H1 (cell line): ENCODE data around the gene PTPRJ. TPM values are rescaled to one million over a fixed set of nuclear protein-coding genes. Genes with fewer than 3 reads are reported as not detected.
A peak's percentile ranks its signal among the peaks of the same experiment; 100 is the strongest.

ENCODE experiments used
- CTCF ChIA-PET: fragments of 300-600 bp; sonication (Branson Sonifier 250); formaldehyde crosslinking; loops from one replicate; lab custom pipeline; 2021; ENCODE audit not compliant: partially characterized antibody; lab: Charles Lee
- POLR2A ChIA-PET: fragments of 300-600 bp; sonication (Branson Sonifier 250); formaldehyde crosslinking; loops from one replicate; lab custom pipeline; 2021; ENCODE audit warnings: inconsistent platforms; ENCODE audit not compliant: partially characterized antibody; lab: Charles Lee
- DNase-seq, 2 experiments: peaks; one replicate each; pipeline versions ENCODE4 v3.0.0 to v3.0.0-alpha.2; 2010 to 2022; ENCODE audit warnings: low spot score in 2 of 2, low read depth in 1 of 2, mixed read lengths in 1 of 2
- FAIRE-seq: peaks from 2 replicates; lab custom pipeline; 2011; peaks lifted over from hg19 to GRCh38; lab: Jason Lieb, UNC
- H2AFZ ChIP-seq: 2 replicates; pipeline ENCODE4 v1.8.1; 2012; ENCODE audit warnings: low read length, inconsistent platforms
- H2AK5ac ChIP-seq: 2 replicates; pipeline ENCODE4 v1.6.1; 2013; ENCODE audit warnings: low read depth, low read length
- H2BK120ac ChIP-seq: replicated peaks from 2 replicates; pipeline ENCODE3; 2013; ENCODE audit warnings: low read depth, low read length, inconsistent platforms
- H2BK12ac ChIP-seq: 2 replicates; pipeline ENCODE4 v1.6.1; 2013; ENCODE audit warnings: low read depth, low read length
- H2BK15ac ChIP-seq: 2 replicates; pipeline ENCODE4 v1.6.1; 2013; ENCODE audit warnings: low read length
- H2BK20ac ChIP-seq: 2 replicates; pipeline ENCODE4 v1.6.1; 2013; ENCODE audit warnings: low read length
- H2BK5ac ChIP-seq: 2 replicates; pipeline ENCODE4 v1.6.1; 2013; ENCODE audit warnings: low read depth, low read length
- H3K14ac ChIP-seq: 2 replicates; pipeline ENCODE4 v1.6.1; 2013; ENCODE audit warnings: inconsistent platforms; ENCODE audit not compliant: insufficient read length
- H3K18ac ChIP-seq: 2 replicates; pipeline ENCODE4 v1.6.1; 2013; ENCODE audit warnings: low read length; ENCODE audit errors: extremely low read depth
- H3K23ac ChIP-seq: 2 replicates; pipeline ENCODE4 v1.6.1; 2013; ENCODE audit warnings: inconsistent platforms; ENCODE audit not compliant: insufficient read length
- H3K23me2 ChIP-seq: 2 replicates; pipeline ENCODE4 v1.6.1; 2013; ENCODE audit warnings: low read depth, low read length
- H3K27ac ChIP-seq: 2 replicates; pipeline ENCODE4 v1.6.1; 2011; ENCODE audit warnings: low read depth, low read length, inconsistent platforms
- H3K27me3 ChIP-seq, 4 experiments: replicated peaks in 1 of 4; 1 replicate in 1 of 4; 2 replicates in 3 of 4; pipeline versions ENCODE4 v1.6.1 to v1.8.1; 2011 to 2013; ENCODE audit warnings: low read length in 3 of 4, mild to moderate bottlenecking in 3 of 4, inconsistent platforms in 2 of 4, mixed read lengths in 2 of 4, moderate library complexity in 1 of 4; ENCODE audit not compliant: control insufficient read depth in 3 of 4, insufficient read depth in 3 of 4; ENCODE audit errors: extremely low read depth in 1 of 4
- H3K36me3 ChIP-seq, 4 experiments: 2 replicates each; pipeline versions ENCODE4 v1.6.1 to v1.8.1; 2011 to 2013; ENCODE audit warnings: mild to moderate bottlenecking in 4 of 4, low read length in 3 of 4, moderate library complexity in 2 of 4, control low read depth in 1 of 4, inconsistent platforms in 1 of 4; ENCODE audit not compliant: insufficient read depth in 4 of 4, control insufficient read depth in 2 of 4
- H3K4ac ChIP-seq: replicated peaks from 2 replicates; pipeline ENCODE3; 2013; ENCODE audit warnings: low read length, low read depth, mixed read lengths, inconsistent platforms; ENCODE audit not compliant: insufficient read length
- H3K4me1 ChIP-seq, 4 experiments: replicated peaks in 1 of 4; 1 replicate in 1 of 4; 2 replicates in 3 of 4; pipeline versions ENCODE4 v1.6.1 to v1.8.1; 2011 to 2013; ENCODE audit warnings: low read length in 3 of 4, inconsistent platforms in 2 of 4, mixed read lengths in 1 of 4; ENCODE audit not compliant: insufficient read depth in 4 of 4, control insufficient read depth in 3 of 4
- H3K4me2 ChIP-seq, 2 experiments: 2 replicates each; pipeline versions ENCODE4 v1.6.1 to v1.8.1; 2011 to 2013; ENCODE audit warnings: low read depth in 2 of 2, low read length in 2 of 2, control low read depth in 1 of 2, inconsistent platforms in 1 of 2, mild to moderate bottlenecking in 1 of 2; ENCODE audit not compliant: insufficient read depth in 1 of 2
- H3K4me3 ChIP-seq, 4 experiments: fragments of 200-600, 300-600 bp in 1 of 4; sonication (generic), shearing (Covaris generic), sonication (Bioruptor Twin) in 1 of 4; 2 replicates each; pipeline versions ENCODE4 v1.5.1 to v1.8.1; 2011 to 2016; ENCODE audit warnings: low read length in 4 of 4, low read depth in 3 of 4, control low read depth in 2 of 4, inconsistent platforms in 2 of 4, mild to moderate bottlenecking in 2 of 4, mixed read lengths in 1 of 4, moderate library complexity in 1 of 4; ENCODE audit not compliant: insufficient read depth in 2 of 4; ENCODE audit errors: extremely low read depth in 1 of 4
- H3K56ac ChIP-seq: replicated peaks from 2 replicates; pipeline ENCODE3; 2013; ENCODE audit warnings: low read depth, mild to moderate bottlenecking, mixed read lengths, low read length, inconsistent platforms; ENCODE audit not compliant: insufficient read length
- H3K79me1 ChIP-seq: 2 replicates; pipeline ENCODE4 v1.6.1; 2013; ENCODE audit warnings: low read depth, low read length, control low read depth
- H3K79me2 ChIP-seq, 2 experiments: 2 replicates each; pipeline versions ENCODE4 v1.6.1 to v1.8.1; 2012 to 2013; ENCODE audit warnings: low read length in 2 of 2, mild to moderate bottlenecking in 2 of 2, inconsistent platforms in 1 of 2; ENCODE audit not compliant: insufficient read depth in 2 of 2, control insufficient read depth in 1 of 2
- H3K9ac ChIP-seq, 4 experiments: replicated peaks in 1 of 4; 1 replicate in 1 of 4; 2 replicates in 3 of 4; pipeline versions ENCODE4 v1.6.1 to v1.8.1; 2011 to 2013; ENCODE audit warnings: low read depth in 3 of 4, low read length in 3 of 4, control low read depth in 2 of 4, mild to moderate bottlenecking in 2 of 4, moderate library complexity in 2 of 4, inconsistent platforms in 1 of 4; ENCODE audit errors: extremely low read depth in 1 of 4
- H3K9me3 ChIP-seq, 2 experiments: 2 replicates each; pipeline versions ENCODE4 v1.6.1 to v1.8.1; 2012 to 2013; ENCODE audit warnings: mild to moderate bottlenecking in 2 of 2, moderate library complexity in 2 of 2, control low read depth in 1 of 2, inconsistent platforms in 1 of 2, low read depth in 1 of 2, low read length in 1 of 2, mixed read lengths in 1 of 2; ENCODE audit not compliant: insufficient read depth in 2 of 2
- H4K20me1 ChIP-seq, 2 experiments: replicated peaks in 1 of 2; 2 replicates each; pipeline versions ENCODE3 to v1.8.1; 2011 to 2013; ENCODE audit warnings: inconsistent platforms in 2 of 2, low read length in 2 of 2, mild to moderate bottlenecking in 1 of 2; ENCODE audit not compliant: insufficient read depth in 2 of 2, control insufficient read depth in 1 of 2
- H4K5ac ChIP-seq: 2 replicates; pipeline ENCODE4 v1.6.1; 2013; ENCODE audit warnings: low read length, low read depth, mixed read lengths, inconsistent platforms; ENCODE audit not compliant: insufficient read length
- H4K8ac ChIP-seq: 2 replicates; pipeline ENCODE4 v1.8.0; 2013; ENCODE audit warnings: mild to moderate bottlenecking, moderate library complexity, low read length, inconsistent platforms; ENCODE audit not compliant: insufficient read depth; ENCODE audit errors: extremely low read depth
- H4K91ac ChIP-seq: replicated peaks from 2 replicates; pipeline ENCODE3; 2013; ENCODE audit warnings: low read length, mixed read lengths, inconsistent platforms; ENCODE audit not compliant: insufficient read length
- ATF3 ChIP-seq: IDR thresholded peaks from 2 replicates; pipeline ENCODE4 v1.6.1; 2011; ENCODE audit warnings: low read depth, mild to moderate bottlenecking, low read length; ENCODE audit not compliant: insufficient read depth
- CBX8 ChIP-seq: fragments of 300-800, 300-1000 bp; sonication (generic); IDR thresholded peaks from 2 replicates; pipeline ENCODE4 v1.7.1; 2016; ENCODE audit warnings: low read depth, low read length, borderline replicate concordance
- FOSL1 ChIP-seq: IDR thresholded peaks from 2 replicates; pipeline ENCODE4 v1.6.1; 2011; ENCODE audit warnings: mild to moderate bottlenecking, low read depth, low read length, moderate library complexity; ENCODE audit not compliant: insufficient read depth
- KDM4A ChIP-seq: IDR thresholded peaks from one replicate; pipeline ENCODE4 v1.7.1; 2012; ENCODE audit warnings: low read depth, mild to moderate bottlenecking, moderate library complexity, low read length, inconsistent platforms; ENCODE audit not compliant: severe bottlenecking
- KDM5A ChIP-seq: fragments of 200-600 bp; IDR thresholded peaks from 2 replicates; pipeline ENCODE4 v1.7.1; 2012; ENCODE audit warnings: mild to moderate bottlenecking, low read length, inconsistent platforms, mixed read lengths
- NRF1 ChIP-seq: IDR thresholded peaks from 2 replicates; pipeline ENCODE4 v1.6.1; 2011; ENCODE audit warnings: mild to moderate bottlenecking, low read depth, low read length, improper control_type of control experiment
- POU5F1 ChIP-seq: IDR thresholded peaks from 2 replicates; pipeline ENCODE4 v1.6.1; 2011; ENCODE audit warnings: low read depth, mild to moderate bottlenecking, low read length, moderate library complexity
- RAD21 ChIP-seq, 2 experiments: IDR thresholded peaks in 1 of 2; conservative IDR thresholded peaks in 1 of 2; 2 replicates each; pipeline ENCODE4 v1.6.1; 2011; ENCODE audit warnings: low read depth in 2 of 2, low read length in 2 of 2, improper control_type of control experiment in 1 of 2, inconsistent platforms in 1 of 2, mild to moderate bottlenecking in 1 of 2, moderate library complexity in 1 of 2
- RXRA ChIP-seq: IDR thresholded peaks from 2 replicates; pipeline ENCODE4 v1.6.1; 2011; ENCODE audit warnings: low read depth, mild to moderate bottlenecking, low read length, moderate library complexity; ENCODE audit not compliant: insufficient read depth
- SP1 ChIP-seq: IDR thresholded peaks from 2 replicates; pipeline ENCODE4 v1.6.1; 2011; ENCODE audit warnings: low read depth, low read length
- TBP ChIP-seq: IDR thresholded peaks from 2 replicates; pipeline ENCODE4 v1.6.1; 2011; ENCODE audit warnings: low read depth, low read length, improper control_type of control experiment
- TCF12 ChIP-seq: IDR thresholded peaks from 2 replicates; pipeline ENCODE4 v1.6.1; 2011; ENCODE audit warnings: low read depth, mild to moderate bottlenecking, low read length
- YY1 ChIP-seq: IDR thresholded peaks from 2 replicates; pipeline ENCODE4 v1.6.1; 2011; ENCODE audit warnings: low read depth, mild to moderate bottlenecking, low read length
- WGBS, 2 experiments: shearing (Covaris generic) in 1 of 2; methylation state at CpG; one replicate each; pipeline versions ENCODE4 v1.1.6 to v1.1.7; 2013 to 2015; ENCODE audit warnings: low lambda C conversion rate in 2 of 2, mixed read lengths in 2 of 2, inconsistent platforms in 1 of 2, low coverage in 1 of 2, missing lambda C conversion rate in 1 of 2; ENCODE audit not compliant: insufficient replicate concordance in 2 of 2, insufficient coverage in 1 of 2, insufficient read length in 1 of 2; ENCODE audit errors: extremely low coverage in 1 of 2, missing lambda C conversion rate in 1 of 2; 5-methylcytosine and 5-hydroxymethylcytosine counted together
- polyA plus RNA-seq, 7 experiments: library from polyadenylated mRNA; depleted of rRNA in 3 of 7; stranded (reverse) in 5 of 7; unstranded in 2 of 7; fragments of >200 nt in 5 of 7; fragments of 200-250 nt in 2 of 7; gene quantifications; 1 replicate in 5 of 7; 2 replicates in 1 of 7; 4 replicates in 1 of 7; pipeline versions ENCODE4 v1.2.1 to v1.2.3, GENCODE V29; 2011 to 2013; ENCODE audit warnings: missing spikeins in 2 of 7, mixed read lengths in 2 of 7
- total RNA-seq: library from RNA; stranded (reverse); fragmentation: NEBNext Ultra II Directional; extraction: Animal tissue kit (Norgen Biotek cat#: 25700); gene quantifications from 2 replicates; pipeline ENCODE4 v1.2.1, GENCODE V29; 2021

Gene PTPRJ
- total and polyA plus RNA-seq, 2 of the 8 experiments (the other 6 are each of a cell fraction or from before 2014, with no cell fraction given): 4.4 to 22.6 TPM

GRCh38 chr11:48058788-48059187 lies 78.4 kb downstream of the PTPRJ start:
- H3K4me1 ChIP-seq: peaks cover 0 to 20% (median 12%) of the 10 kb centered on the region in 4 experiments; a peak in 6 of 7 replicates
- no peak overlapping the region for H4K5ac ChIP-seq
- no peak overlapping the region for H3K23ac ChIP-seq
- H3K36me3 ChIP-seq: no peaks in the 10 kb centered on the region
- H4K91ac ChIP-seq: no peak overlapping the region
- H2BK12ac ChIP-seq: no peak overlapping the region
- 0 out of 2 replicates have a peak overlapping the region, but pooled peaks have one; percentile 73 for H2BK15ac ChIP-seq
- H3K79me2 ChIP-seq: no peaks in the 10 kb centered on the region
- ChIA-PET POLR2A (no interaction called here), CTCF (interaction anchor here (1.5 kb wide), 1 partner anchor 49 kb away, joined by 4 read pairs; no protein-coding TSS in a partner anchor)
- no peak overlapping the region for H3K9ac ChIP-seq
- H3K56ac ChIP-seq: no peak overlapping the region
- H3K18ac ChIP-seq: no peak overlapping the region
- no peak overlapping the region for H4K8ac ChIP-seq
- H3K4me2 ChIP-seq: no peak overlapping the region
- H3K27ac ChIP-seq: no peak overlapping the region
- H3K4me3 ChIP-seq: no peak overlapping the region
- H3K4ac ChIP-seq: no peak overlapping the region
- H2AK5ac ChIP-seq: no peak overlapping the region
- peaks cover 2% of the 10 kb centered on the region; the same call in 1 of the 2 replicates for H3K79me1 ChIP-seq
- FAIRE-seq (no peak), DNase-seq (no peak)
- no peak overlapping the region for H2BK20ac ChIP-seq
- H4K20me1 ChIP-seq: peaks cover 2 to 4% of the 10 kb centered on the region in 2 experiments
- 93% methylated on average over 11 of the region's 12 CpGs; no CpG with 5 or more reads in 1 of the 2 experiments for WGBS, 2 experiments
- H3K14ac ChIP-seq: no peak overlapping the region
- H3K9me3 ChIP-seq: no peaks in the 10 kb centered on the region
- H2BK120ac ChIP-seq: no peak overlapping the region
- H2AFZ ChIP-seq: no peak overlapping the region
- no peaks in the 10 kb centered on the region for H3K23me2 ChIP-seq
- no peak overlapping the region for H2BK5ac ChIP-seq
- H3K27me3 ChIP-seq: no peaks in the 10 kb centered on the region
- TF ChIP-seq KDM4A (no peak), RXRA (no peak), RAD21 (IDR thresholded peaks at IDR 0.05 in 1 of 2, conservative IDR thresholded peaks at IDR 0.05 in 1 of 2; ENCODE audit: low read depth in 2 of 2, low read length in 2 of 2) (no peak), CBX8 (no peak), FOSL1 (no peak), TBP (no peak), YY1 (no peak), SP1 (no peak), ATF3 (no peak), KDM5A (no peak), POU5F1 (no peak), NRF1 (no peak), TCF12 (no peak)
